Calu3 (cell line): ENCODE results near the gene STAB2. TPM values are rescaled to one million over a fixed set of nuclear protein-coding genes. Genes with fewer than 3 reads are reported as not detected.

Source experiments
- BruUV-seq: library from RNA; stranded (reverse); fragments of 400-500 nt; replicated peaks from 2 replicates; lab custom pipeline; 2021; lab: Mats Ljungman, UMichigan
- CTCF ChIA-PET: fragments of 300-600 bp; sonication (Branson Sonifier 250); formaldehyde crosslinking; loops from one replicate; lab custom pipeline; 2022; ENCODE audit warnings: antibody characterized with exemption; lab: Charles Lee
- DNase-seq: peaks from one replicate; pipeline ENCODE4 v3.0.0; 2022
- H3K27ac Mint-ChIP-seq: one replicate; pipeline ENCODE4 v1.8.0; 2022; ENCODE audit warnings: mixed read lengths; ENCODE audit not compliant: unreplicated experiment
- H3K27me3 Mint-ChIP-seq: one replicate; pipeline ENCODE4 v1.8.0; 2022; ENCODE audit warnings: mixed read lengths; ENCODE audit not compliant: unreplicated experiment
- H3K36me3 Mint-ChIP-seq: one replicate; pipeline ENCODE4 v1.8.0; 2022; ENCODE audit warnings: mild to moderate bottlenecking, moderate library complexity, mixed read lengths; ENCODE audit not compliant: insufficient read depth, unreplicated experiment
- H3K4me1 Mint-ChIP-seq: one replicate; pipeline ENCODE4 v1.8.0; 2022; ENCODE audit warnings: mild to moderate bottlenecking, low read depth, mixed read lengths; ENCODE audit not compliant: unreplicated experiment
- H3K4me3 Mint-ChIP-seq: one replicate; pipeline ENCODE4 v1.8.0; 2022; ENCODE audit warnings: mild to moderate bottlenecking, low read depth, moderate library complexity, mixed read lengths; ENCODE audit not compliant: unreplicated experiment
- H3K9me3 Mint-ChIP-seq: one replicate; pipeline ENCODE4 v1.8.0; 2022; ENCODE audit warnings: low read depth, mixed read lengths; ENCODE audit not compliant: unreplicated experiment
- intact Hi-C: fragments of 100-400 bp; cut with micrococcal nuclease; formaldehyde crosslinking; loops from one replicate; pipeline ENCODE4 v1.10.0; 2022; ENCODE audit not compliant: unreplicated experiment
- total RNA-seq: library from RNA; stranded (reverse); gene quantifications from 2 replicates; pipeline ENCODE4 v1.2.3, GENCODE V29; 2022
- TF ChIP-seq, protein P1 (sequence below): fragments of 200-600 bp; IDR thresholded peaks from one replicate; pipeline ENCODE4 v1.8.0; 2022; ENCODE audit warnings: antibody characterized with exemption; ENCODE audit not compliant: unreplicated experiment

STAB2 gene
- total RNA-seq, 1 experiment from 2014 or later, result not detected

DNA sequence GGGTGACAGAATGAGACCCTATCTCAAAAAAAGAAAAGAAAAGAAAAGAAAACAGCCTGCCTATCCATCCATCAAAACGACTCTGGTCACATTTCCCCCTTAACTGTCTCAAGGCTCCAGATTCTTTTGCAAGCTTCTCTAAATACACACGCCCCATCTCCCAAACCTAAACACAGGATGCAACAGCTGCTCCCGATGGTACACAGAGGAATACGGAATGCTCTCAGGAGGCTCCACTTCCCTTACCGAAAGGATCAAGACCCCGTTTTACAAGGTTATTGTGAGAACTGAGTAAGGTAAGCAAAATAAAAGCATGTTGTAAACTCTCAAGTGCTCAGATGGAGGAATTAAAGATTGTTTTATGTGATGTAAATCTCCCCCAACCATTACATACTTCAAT lies 191.7 kb downstream of the STAB2 start:
- Mint-ChIP-seq H3K4me3 (no peak overlapping the region), H3K27ac (no peak overlapping the region), H3K27me3 (no peaks in the 10 kb centered on the region), H3K9me3 (no peaks in the 10 kb centered on the region), H3K4me1 (peaks cover 10% of the 10 kb centered on the region), H3K36me3 (peaks cover 45% of the 10 kb centered on the region)
- TF ChIP-seq, protein P1, sequence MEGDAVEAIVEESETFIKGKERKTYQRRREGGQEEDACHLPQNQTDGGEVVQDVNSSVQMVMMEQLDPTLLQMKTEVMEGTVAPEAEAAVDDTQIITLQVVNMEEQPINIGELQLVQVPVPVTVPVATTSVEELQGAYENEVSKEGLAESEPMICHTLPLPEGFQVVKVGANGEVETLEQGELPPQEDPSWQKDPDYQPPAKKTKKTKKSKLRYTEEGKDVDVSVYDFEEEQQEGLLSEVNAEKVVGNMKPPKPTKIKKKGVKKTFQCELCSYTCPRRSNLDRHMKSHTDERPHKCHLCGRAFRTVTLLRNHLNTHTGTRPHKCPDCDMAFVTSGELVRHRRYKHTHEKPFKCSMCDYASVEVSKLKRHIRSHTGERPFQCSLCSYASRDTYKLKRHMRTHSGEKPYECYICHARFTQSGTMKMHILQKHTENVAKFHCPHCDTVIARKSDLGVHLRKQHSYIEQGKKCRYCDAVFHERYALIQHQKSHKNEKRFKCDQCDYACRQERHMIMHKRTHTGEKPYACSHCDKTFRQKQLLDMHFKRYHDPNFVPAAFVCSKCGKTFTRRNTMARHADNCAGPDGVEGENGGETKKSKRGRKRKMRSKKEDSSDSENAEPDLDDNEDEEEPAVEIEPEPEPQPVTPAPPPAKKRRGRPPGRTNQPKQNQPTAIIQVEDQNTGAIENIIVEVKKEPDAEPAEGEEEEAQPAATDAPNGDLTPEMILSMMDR, result no peak
- BruUV-seq, result no TSS peak
- CTCF ChIA-PET, result no interaction called here
- intact Hi-C loops, result loop anchor here (10.0 kb wide), 1 partner anchor 326 kb away; no protein-coding TSS in a partner anchor
- DNase-seq, result no peak

DNA sequence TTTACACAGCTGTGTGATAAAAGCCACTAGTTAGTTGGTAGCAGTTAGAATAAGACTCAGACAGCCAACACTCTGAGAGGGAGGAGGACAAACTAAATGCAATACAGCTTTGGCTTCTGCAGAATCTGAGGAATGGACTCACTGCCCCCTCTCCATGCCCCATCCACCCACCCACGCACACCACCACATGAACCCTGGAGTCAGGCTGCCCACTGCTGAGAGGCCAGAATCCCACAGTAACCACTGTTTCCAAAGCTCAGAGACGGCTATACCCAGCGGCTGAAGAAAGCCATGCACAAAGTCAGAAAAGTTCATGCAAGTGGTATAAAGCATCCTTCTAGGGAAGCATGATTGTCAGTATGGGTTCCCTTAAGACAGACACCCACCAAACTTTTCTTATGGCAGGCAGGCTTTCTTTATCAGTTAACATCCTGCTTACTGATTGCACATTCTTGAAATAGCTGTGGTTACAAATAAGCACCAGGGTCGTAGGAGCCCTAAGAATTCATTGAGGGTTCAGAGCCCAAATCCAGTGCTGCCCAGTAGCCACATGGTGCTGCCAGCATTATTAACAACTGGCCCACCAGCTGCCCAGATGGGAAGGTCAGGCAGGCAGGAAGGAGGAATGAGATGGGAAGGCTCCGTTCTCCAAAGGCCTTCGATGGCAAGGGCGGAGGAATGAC lies 192.5 kb downstream of the STAB2 start:
- CTCF ChIA-PET, result interaction anchor here (0.7 kb wide), 1 partner anchor 80 kb away, joined by 3 read pairs; no protein-coding TSS in a partner anchor

DNA sequence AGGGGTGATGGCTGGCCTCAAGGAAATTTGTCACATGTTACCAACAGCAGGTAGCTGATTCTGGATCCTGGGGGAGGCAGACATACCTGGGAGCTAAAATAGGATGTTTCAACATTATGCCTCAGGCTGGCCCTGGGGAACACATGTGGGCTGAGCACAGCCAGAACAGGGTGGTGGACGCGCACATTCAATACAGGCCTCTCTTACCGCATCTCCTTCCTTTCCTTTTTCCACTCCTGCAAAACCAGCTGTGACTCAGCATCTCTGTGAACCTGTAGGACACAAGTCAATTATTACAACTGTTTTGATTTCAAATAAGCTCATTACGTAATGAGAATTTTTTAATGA lies 193.0 kb downstream of the STAB2 start:
- no TSS peak for BruUV-seq
- H3K27ac Mint-ChIP-seq, result peak overlapping the region; percentile 42
- peaks cover 43% of the 10 kb centered on the region for H3K36me3 Mint-ChIP-seq
- TF ChIP-seq, protein P1, result no peak
- no peaks in the 10 kb centered on the region for H3K27me3 Mint-ChIP-seq
- no peak overlapping the region for H3K4me3 Mint-ChIP-seq
- no peaks in the 10 kb centered on the region for H3K9me3 Mint-ChIP-seq
- intact Hi-C loops, result no loop called here
- peaks cover 20% of the 10 kb centered on the region for H3K4me1 Mint-ChIP-seq
- DNase-seq, result no peak
- CTCF ChIA-PET, result interaction anchor here (0.7 kb wide), 1 partner anchor 79 kb away, joined by 3 read pairs; no protein-coding TSS in a partner anchor

More for the DNA sequence above, 192.5 kb downstream of the STAB2 start:
- peaks cover 17% of the 10 kb centered on the region for H3K4me1 Mint-ChIP-seq
- H3K36me3 Mint-ChIP-seq, result peaks cover 46% of the 10 kb centered on the region
- H3K27ac Mint-ChIP-seq, result peak overlapping the region; percentile 42
- BruUV-seq, result no TSS peak
- intact Hi-C loops, result loop anchor here (10.0 kb wide), 1 partner anchor 325 kb away; no protein-coding TSS in a partner anchor
- no peaks in the 10 kb centered on the region for H3K27me3 Mint-ChIP-seq
- DNase-seq, result no peak
- TF ChIP-seq, protein P1, result no peak
- H3K4me3 Mint-ChIP-seq, result no peak overlapping the region
- H3K9me3 Mint-ChIP-seq, result no peaks in the 10 kb centered on the region

DNA sequence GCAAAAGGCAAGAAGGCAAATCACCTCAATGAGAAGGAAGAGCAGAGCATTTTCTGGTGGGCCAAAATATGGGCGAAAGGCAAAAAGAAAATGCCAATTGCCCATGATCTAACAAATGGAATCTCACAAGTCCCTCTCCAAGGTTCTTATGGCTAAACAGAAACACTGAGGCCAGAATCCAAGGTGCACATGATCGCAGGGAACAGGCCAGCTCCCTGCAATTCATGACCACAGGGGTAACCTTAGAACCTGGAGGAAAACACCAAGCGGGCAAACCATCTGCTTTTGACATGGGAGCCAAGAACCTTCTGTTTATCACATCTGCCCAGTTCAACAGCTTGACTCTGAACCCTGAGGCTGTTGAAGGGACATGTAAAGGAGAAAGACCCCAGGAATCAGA lies 193.9 kb downstream of the STAB2 start:
- TF ChIP-seq, protein P1, result no peak
- Mint-ChIP-seq H3K4me3 (no peak overlapping the region), H3K27ac (no peak overlapping the region), H3K36me3 (peaks cover 45% of the 10 kb centered on the region), H3K9me3 (no peaks in the 10 kb centered on the region), H3K27me3 (no peaks in the 10 kb centered on the region), H3K4me1 (peaks cover 24% of the 10 kb centered on the region)
- CTCF ChIA-PET, result interaction anchor here (1.4 to 1.5 kb wide), 2 partner anchors 10 to 14 kb away, joined by 3 to 4 read pairs; no protein-coding TSS in a partner anchor
- intact Hi-C loops, result no loop called here
- BruUV-seq, result no TSS peak
- no peak for DNase-seq
